Aorta (tissue), 5 donors: ENCODE data around the gene CDH3. TPM values are rescaled to one million over a fixed set of nuclear protein-coding genes. Genes with fewer than 3 reads are reported as not detected.
"Not testable (repeated sequence)": the region's sequence is repeated elsewhere in the genome, so short reads cannot be mapped to it uniquely, and the experiment has no call there.

Experiments used
- ATAC-seq: fragments of 200-7000 bp; cut with Tn5 transposase; one replicate; pipeline ENCODE4 v1.9.1; 2022; ENCODE audit warnings: moderate library complexity; ENCODE audit not compliant: low FRiP score
- DNase-seq, 2 donors: peaks; one replicate each; pipeline ENCODE4 v3.0.0-alpha.2; 2020
- H3K27ac ChIP-seq, 2 donors: one replicate each; pipeline ENCODE4 v1.5.1; 2013; ENCODE audit warnings: low read length in 2 of 2, mild to moderate bottlenecking in 2 of 2, moderate library complexity in 2 of 2, control low read depth in 1 of 2, inconsistent platforms in 1 of 2, low read depth in 1 of 2
- H3K27me3 ChIP-seq, 2 donors: one replicate each; pipeline ENCODE4 v1.6.1; 2013; ENCODE audit warnings: control low read depth in 1 of 2, low read length in 1 of 2, mild to moderate bottlenecking in 1 of 2, moderate library complexity in 1 of 2; ENCODE audit not compliant: insufficient read depth in 2 of 2, control insufficient read depth in 1 of 2
- H3K36me3 ChIP-seq, 2 donors: one replicate each; pipeline ENCODE4 v1.6.1; 2013; ENCODE audit warnings: control low read depth in 1 of 2, low read length in 1 of 2, mild to moderate bottlenecking in 1 of 2; ENCODE audit not compliant: insufficient read depth in 2 of 2, control insufficient read depth in 1 of 2
- H3K4me1 ChIP-seq, 2 donors: one replicate each; pipeline ENCODE4 v1.6.1; 2013; ENCODE audit warnings: low read length in 2 of 2, control low read depth in 1 of 2, mild to moderate bottlenecking in 1 of 2, moderate library complexity in 1 of 2; ENCODE audit not compliant: insufficient read depth in 2 of 2, control insufficient read depth in 1 of 2
- H3K4me3 ChIP-seq, 2 donors: one replicate each; pipeline ENCODE4 v1.5.1; 2013; ENCODE audit warnings: low read length in 2 of 2, control low read depth in 1 of 2, mild to moderate bottlenecking in 1 of 2
- H3K9me3 ChIP-seq: one replicate; pipeline ENCODE4 v1.6.1; 2013; ENCODE audit warnings: mild to moderate bottlenecking, low read length; ENCODE audit not compliant: control insufficient read depth
- WGBS, 2 donors: extraction: QIAGEN DNeasy Blood & Tissue Kit; methylation state at CpG; one replicate each; pipeline ENCODE4 v1.1.7; 2013; 5-methylcytosine and 5-hydroxymethylcytosine counted together
- intact Hi-C, 2 donors: fragments of 100-400 bp; cut with DNase I; formaldehyde crosslinking; loops; one replicate each; pipeline versions ENCODE4 v1.14.2 to v1.15.0; 2022
- polyA plus RNA-seq, 2 donors: library from polyadenylated mRNA; stranded (reverse); fragments of 200-250 nt; gene quantifications; one replicate each; pipeline ENCODE4 v1.2.3, GENCODE V29; 2013
- total RNA-seq, 2 donors: library from RNA; stranded (reverse); fragmentation: NEBNext Ultra II Directional; extraction: Animal tissue kit (Norgen Biotek cat#: 25700); gene quantifications; one replicate each; pipeline ENCODE4 v1.2.1, GENCODE V29; 2021
- donor health status: healthy with polysubstance abuse.
- donor health status: Bipolar disorder and iron deficiency.
- donor health status: DM: no; HTN: no; CAD: no.
- donor health status: DM: no; HTN: no; CAD: no.
- donor health status: DM: yes; HTN: yes; CAD: no.

CDH3 gene
- total and polyA plus RNA-seq, 4 donors, result 0.25 to 0.97 (median 0.81) TPM; not detected in 1

DNA sequence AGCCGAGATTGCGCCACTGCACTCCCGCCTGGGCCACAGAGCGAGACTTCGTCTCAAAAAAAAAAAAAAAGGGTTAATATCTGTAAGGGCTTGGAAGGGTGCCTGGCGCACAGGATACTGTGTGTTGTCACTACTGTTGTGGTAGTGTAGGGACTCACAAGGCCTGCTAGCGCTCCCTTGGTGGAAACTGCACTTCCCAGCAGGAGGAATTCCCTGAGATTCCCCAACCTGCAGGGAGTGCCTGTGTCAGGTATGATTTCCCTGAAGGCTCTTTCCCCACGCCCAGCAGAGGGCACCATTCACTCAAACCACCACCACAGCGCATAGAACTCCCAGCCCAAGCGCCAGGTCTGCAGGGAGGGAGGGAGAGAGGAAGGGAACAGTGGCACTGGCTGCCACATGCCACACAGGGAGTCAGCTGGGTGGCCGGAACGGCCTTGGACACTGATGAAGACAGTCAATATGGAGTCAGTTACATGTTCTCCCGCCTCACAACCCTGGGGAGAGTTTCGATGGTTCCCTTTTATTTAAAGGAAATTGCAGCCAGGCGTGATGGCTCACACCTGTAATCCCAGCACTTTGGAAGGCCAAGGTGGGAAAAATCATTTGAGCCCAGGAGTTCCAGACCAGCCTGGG, 59.2 kb downstream of the CDH3 start:
- Histone ChIP-seq H3K27me3 (no peaks in the 10 kb centered on the region), H3K4me1 (no peaks in the 10 kb centered on the region), H3K27ac (no peak overlapping the region), H3K4me3 (no peak overlapping the region), H3K9me3 (no peaks in the 10 kb centered on the region), H3K36me3 (no peaks in the 10 kb centered on the region)
- no peak for ATAC-seq
- intact Hi-C loops, result no loop called here
- DNase-seq, result peak in 1 of 2 donors; percentile 63
- 38 to 43% methylated on average over 10 to 15 of the region's 15 CpGs for WGBS, 2 donors

DNA sequence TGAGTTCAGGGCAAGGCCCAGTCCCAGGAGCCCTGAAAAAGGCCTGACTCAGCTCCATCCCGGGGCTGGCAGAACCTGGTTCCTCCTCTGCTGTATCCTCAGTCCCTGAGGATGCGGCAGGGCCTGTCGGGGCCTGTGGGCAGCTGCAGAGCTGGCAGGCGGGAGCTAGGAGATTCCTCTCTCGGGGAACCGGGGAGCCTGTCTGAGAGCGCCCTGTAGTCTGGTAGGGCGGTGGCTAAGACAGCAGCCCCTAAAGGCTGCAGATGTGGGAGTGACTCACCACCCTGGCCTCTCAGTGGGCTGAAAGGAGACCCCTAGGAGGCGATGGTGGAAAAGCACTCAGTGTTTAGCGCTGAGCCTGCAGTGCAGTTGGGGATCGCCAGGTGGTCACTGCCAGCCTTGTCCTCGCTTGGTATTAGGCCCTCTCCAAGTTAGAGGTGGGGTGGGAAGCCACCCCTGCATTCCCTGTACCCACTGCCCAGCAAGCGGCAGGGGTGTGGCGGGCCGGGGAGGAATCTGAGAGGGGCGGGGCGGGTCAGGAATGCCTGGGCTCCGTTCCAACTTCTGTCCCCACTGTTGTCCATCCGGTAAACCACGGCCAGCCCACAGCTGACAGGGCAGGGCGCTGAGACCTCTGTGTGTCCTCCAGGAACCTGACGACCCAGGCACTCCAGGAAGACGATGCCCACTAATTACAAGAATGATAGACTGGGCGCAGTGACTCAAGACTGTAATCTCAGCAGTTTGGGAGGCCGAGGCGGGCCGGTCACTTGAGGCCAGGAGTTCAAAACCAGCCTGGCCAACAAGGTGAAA, 62.4 kb downstream of the CDH3 start:
- H3K27ac ChIP-seq, result no peak overlapping the region
- H3K4me3 ChIP-seq, result no peak overlapping the region
- H3K36me3 ChIP-seq, result no peaks in the 10 kb centered on the region
- 53 to 55% methylated on average over 27 of the region's 27 CpGs for whole genome bisulfite sequencing, 2 donors
- H3K27me3 ChIP-seq, result no peaks in the 10 kb centered on the region
- ATAC-seq (no peak), DNase-seq (no peak)
- H3K9me3 ChIP-seq, result no peaks in the 10 kb centered on the region
- intact Hi-C loops, result no loop called here
- no peaks in the 10 kb centered on the region for H3K4me1 ChIP-seq

DNA sequence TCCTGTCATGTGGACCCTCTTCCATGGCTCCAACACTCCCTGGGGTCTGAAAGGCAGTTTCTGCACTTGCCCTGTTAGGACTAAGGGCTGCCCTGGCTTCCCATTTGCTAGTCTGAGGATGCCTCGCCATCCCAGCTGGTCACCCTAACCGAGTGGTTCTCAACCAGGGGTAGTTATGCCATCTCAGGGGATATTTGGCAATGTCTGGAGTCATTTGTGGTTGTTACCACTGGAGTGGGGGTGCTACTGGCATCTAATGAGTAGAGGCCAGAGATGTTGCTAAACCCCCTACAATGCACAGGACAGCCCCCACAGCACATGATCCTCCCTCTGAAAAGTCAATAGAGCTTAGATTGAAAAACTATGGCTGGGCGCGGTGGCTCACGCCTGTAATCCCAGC, 65.1 kb downstream of the CDH3 start:
- no peaks in the 10 kb centered on the region for H3K36me3 ChIP-seq
- no peaks in the 10 kb centered on the region for H3K27me3 ChIP-seq
- H3K27ac ChIP-seq, result no peak overlapping the region
- DNase-seq (no peak), ATAC-seq (no peak)
- no peak overlapping the region for H3K4me3 ChIP-seq
- no peaks in the 10 kb centered on the region for H3K9me3 ChIP-seq
- WGBS, 2 donors, result 91 to 92% methylated on average over 5 of the region's 5 CpGs
- H3K4me1 ChIP-seq, result no peaks in the 10 kb centered on the region
- intact Hi-C loops, result no loop called here

DNA sequence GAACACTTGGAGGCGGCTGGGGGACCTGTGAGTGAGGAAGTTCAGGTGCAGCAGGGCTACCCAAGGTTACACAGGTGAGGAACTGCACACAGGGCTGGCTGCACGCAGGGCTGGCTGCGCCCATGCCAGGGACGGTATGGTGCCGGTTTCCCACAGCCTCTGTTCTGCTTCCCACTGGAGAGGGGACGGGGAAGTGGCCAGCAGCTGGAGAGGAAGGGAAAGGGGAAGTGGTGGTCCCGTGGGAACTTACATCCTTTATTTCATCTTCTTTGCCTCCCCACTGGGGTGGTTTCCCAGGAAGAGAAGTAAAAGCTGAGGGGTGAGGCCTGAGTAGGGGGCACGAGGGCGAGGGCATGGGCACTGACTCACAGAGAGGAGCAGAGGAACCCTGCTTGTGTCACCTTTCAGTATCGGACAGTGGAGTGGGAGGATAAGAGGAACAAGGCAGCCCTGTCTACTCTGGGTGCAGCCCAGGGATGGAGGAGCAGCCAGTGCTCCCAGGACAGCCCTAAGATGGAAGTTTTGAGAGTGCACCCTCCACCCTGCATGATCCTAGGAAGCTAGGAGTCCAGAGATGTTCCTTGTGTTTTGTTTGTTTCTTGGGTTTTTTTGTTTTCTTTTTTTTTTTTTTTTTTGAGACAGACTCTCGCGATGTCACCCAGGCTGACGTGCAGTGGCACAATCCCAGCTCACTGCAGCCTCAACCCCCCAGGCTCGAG, 66.5 kb downstream of the CDH3 start:
- intact Hi-C loops, result no loop called here
- Histone ChIP-seq H3K27me3 (no peaks in the 10 kb centered on the region), H3K27ac (no peak overlapping the region), H3K4me3 (no peak overlapping the region), H3K4me1 (no peaks in the 10 kb centered on the region), H3K9me3 (no peaks in the 10 kb centered on the region), H3K36me3 (no peaks in the 10 kb centered on the region)
- 61 to 68% methylated on average over 14 of the region's 14 CpGs for WGBS, 2 donors
- ATAC-seq (peak; percentile 56), DNase-seq (peak in 1 of 2 donors; percentile 62)

DNA sequence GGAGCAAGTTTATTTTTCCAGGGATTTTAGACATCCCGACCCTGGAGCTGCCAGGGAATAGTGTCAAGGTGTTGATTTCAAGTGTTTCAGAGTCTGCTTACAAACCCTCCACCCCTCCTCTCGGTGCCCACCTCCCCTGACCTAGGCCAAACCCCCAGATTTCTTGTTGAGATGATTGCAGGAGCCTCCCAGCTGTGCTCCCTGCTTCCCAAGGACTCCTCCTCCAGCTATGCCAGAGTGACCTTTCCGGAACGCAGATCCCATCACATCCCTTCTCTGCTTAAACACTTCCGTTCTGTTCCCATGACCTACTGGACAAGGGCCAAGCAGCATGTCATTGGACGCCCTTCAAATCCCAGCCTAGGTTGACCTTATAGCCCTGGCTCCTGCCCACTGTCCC, 68.3 kb downstream of the CDH3 start:
- no peak overlapping the region for H3K27ac ChIP-seq
- H3K4me1 ChIP-seq, result no peaks in the 10 kb centered on the region
- no peak overlapping the region for H3K4me3 ChIP-seq
- H3K27me3 ChIP-seq, result no peaks in the 10 kb centered on the region
- H3K9me3 ChIP-seq, result no peaks in the 10 kb centered on the region
- intact Hi-C loops, result no loop called here
- DNase-seq (no peak), ATAC-seq (no peak)
- no peaks in the 10 kb centered on the region for H3K36me3 ChIP-seq
- WGBS, 2 donors, result 31 to 39% methylated on average over 6 of the region's 6 CpGs

DNA sequence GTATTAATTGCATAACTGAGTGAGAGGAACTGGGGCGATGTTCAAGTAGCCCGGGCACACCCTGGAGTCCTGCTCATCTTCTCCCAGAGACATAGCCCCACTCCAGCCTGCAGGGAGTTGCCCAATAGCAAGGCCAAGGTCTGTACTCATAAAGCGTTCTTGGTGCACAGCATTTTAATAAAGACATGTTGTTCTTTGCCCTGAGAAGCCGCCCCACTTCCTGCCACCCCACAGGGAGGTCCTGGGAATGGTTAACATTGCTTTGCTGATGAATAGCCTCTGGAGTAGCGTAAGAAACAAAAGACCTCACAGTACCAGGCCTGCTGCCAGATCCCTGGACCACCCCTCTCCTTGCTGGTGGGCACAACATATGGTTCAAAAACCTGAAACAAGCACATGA, 70.4 kb downstream of the CDH3 start:
- Histone ChIP-seq H3K9me3 (no peaks in the 10 kb centered on the region), H3K27me3 (no peaks in the 10 kb centered on the region), H3K27ac (no peak overlapping the region), H3K4me1 (no peaks in the 10 kb centered on the region), H3K36me3 (no peaks in the 10 kb centered on the region), H3K4me3 (no peak overlapping the region)
- WGBS, 2 donors, result 56 to 60% methylated on average over 5 of the region's 5 CpGs
- DNase-seq (no peak), ATAC-seq (no peak)
- intact Hi-C loops, result no loop called here

DNA sequence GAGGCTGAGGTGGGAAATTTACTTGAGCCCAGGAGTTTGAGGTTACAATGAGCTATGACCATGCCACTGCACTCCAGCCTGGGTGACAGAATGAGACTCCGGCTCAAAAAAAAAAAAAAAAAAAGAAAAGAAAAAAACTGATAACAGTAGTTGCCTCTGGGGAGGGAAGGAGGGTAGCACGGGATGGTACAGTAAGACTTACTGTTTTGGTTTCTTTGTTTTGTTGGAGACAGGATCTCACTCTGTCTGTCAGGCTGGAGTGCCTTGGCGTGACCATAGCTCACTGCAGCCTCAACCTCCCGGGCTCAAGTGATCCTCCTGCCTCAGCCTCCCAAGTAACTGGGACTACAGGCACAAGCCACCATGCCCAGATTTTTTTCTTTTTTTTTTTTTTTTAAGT, 71.4 kb downstream of the CDH3 start:
- H3K4me1 ChIP-seq, H3K36me3 ChIP-seq, H3K27me3 ChIP-seq, H3K4me3 ChIP-seq, H3K9me3 ChIP-seq, H3K27ac ChIP-seq, intact Hi-C loops, ATAC-seq, DNase-seq: not testable (repeated sequence)
- WGBS, 2 donors, result 74 to 96% methylated on average over 4 of the region's 4 CpGs

DNA sequence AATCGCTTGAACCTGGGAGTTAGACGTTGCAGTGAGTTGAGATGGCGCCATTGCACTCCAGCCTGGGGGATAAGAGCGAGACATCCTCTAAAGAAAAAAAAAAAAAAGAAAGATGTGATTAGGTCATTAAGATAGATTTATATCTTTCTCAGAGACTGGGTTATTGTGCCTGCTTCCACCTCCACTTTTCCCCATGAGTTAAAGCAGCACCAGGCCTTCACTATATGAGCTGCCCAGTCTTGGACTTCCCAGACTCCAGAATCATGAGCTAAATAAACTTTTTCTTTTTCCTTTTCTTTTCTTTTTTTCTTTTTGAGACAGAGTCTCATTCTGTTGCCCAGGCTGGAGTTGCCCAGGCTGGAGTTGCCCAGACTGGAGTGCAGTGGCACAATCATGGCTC, 72.6 kb downstream of the CDH3 start:
- 92 to 99% methylated on average over 4 of the region's 4 CpGs for WGBS, 2 donors
- Histone ChIP-seq H3K27me3 (no peaks in the 10 kb centered on the region), H3K4me3 (no peak overlapping the region), H3K4me1 (no peaks in the 10 kb centered on the region), H3K9me3 (no peaks in the 10 kb centered on the region), H3K27ac (no peak overlapping the region), H3K36me3 (no peaks in the 10 kb centered on the region)
- intact Hi-C loops, result no loop called here
- DNase-seq, result no peak
- ATAC-seq, result no peak
